NT2/D1 (cell line): ENCODE data around the gene MCCD1.
"Not testable (repeated sequence)": the region's sequence is repeated elsewhere in the genome, so short reads cannot be mapped to it uniquely, and the experiment has no call there.

ENCODE experiments used
- DNase-seq: peaks from one replicate; pipeline ENCODE4 v3.0.0-alpha.2; 2011; ENCODE audit warnings: low read depth, low spot score
- H3K27me3 ChIP-seq: 2 replicates; pipeline ENCODE4 v1.6.0; 2011; ENCODE audit warnings: mild to moderate bottlenecking; ENCODE audit not compliant: insufficient read length, insufficient read depth
- H3K36me3 ChIP-seq: 2 replicates; pipeline ENCODE4 v1.6.1; 2011; ENCODE audit warnings: mild to moderate bottlenecking, low read length, mixed read lengths; ENCODE audit not compliant: insufficient read depth, insufficient read length
- H3K4me1 ChIP-seq: 2 replicates; pipeline ENCODE4 v1.5.1; 2011; ENCODE audit not compliant: insufficient read depth, insufficient read length
- H3K4me3 ChIP-seq: 2 replicates; pipeline ENCODE4 v1.5.1; 2011; ENCODE audit warnings: low read depth; ENCODE audit not compliant: insufficient read length
- H3K9ac ChIP-seq: 2 replicates; pipeline ENCODE4 v1.6.0; 2011; ENCODE audit warnings: low read depth; ENCODE audit not compliant: insufficient read length
- H3K9me3 ChIP-seq: 2 replicates; pipeline ENCODE4 v1.5.1; 2011; ENCODE audit warnings: mild to moderate bottlenecking, low read length; ENCODE audit not compliant: insufficient read depth
- SUZ12 ChIP-seq: IDR thresholded peaks from 2 replicates; pipeline ENCODE4 v1.6.1; 2011; ENCODE audit not compliant: insufficient read length, insufficient read depth; ENCODE audit errors: extremely low read depth
- YY1 ChIP-seq: IDR thresholded peaks from 2 replicates; pipeline ENCODE4 v1.6.1; 2011; ENCODE audit not compliant: insufficient read length, insufficient read depth
- ZNF274 ChIP-seq: IDR thresholded peaks from 2 replicates; pipeline ENCODE4 v1.6.1; 2011; ENCODE audit warnings: mild to moderate bottlenecking, low read depth, low read length

Gene MCCD1

DNA sequence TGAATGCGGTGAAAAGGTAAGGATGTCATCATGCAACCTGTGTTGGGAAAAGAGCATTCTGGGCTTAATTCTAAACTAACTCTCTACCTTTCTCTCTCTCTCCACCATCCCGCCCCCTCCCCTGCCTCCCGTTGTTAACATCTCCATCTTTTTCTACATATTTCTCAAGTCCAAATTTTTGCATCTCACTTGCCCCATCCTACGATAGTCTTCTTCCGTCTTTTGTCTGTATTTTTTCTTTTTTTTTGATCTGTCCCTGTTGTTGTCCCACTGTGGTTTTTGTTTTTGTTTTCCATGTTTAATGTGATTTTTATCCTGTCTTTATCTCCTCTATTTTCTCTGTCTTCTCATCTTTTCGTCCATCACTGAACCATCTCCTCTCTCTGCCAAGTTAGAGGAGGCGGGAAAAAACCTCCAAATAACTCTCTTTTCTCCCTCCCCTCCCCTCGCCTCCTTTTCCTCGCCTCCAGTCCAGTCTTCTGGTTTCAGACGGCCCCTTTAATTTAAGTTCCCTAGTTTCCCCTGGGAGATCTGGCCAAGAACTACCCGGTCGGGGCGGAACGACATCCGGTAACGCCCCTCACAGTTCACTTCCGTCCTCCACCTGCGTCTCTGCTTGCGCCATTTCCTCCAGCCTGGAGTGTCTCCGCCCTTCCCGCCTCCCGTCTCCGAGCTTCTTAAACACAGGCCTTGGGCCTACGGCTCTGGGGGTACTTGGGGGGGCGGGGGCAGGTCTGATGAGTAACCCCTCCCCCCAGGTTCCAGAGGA is 18.4 kb downstream of the MCCD1 start, which contains the start of gene NFKBIL1:
NFKBIL1 (plus strand) TSS at position 651 of the 769 bp plus-strand sequence; CDS start at position 738, 87 bp downstream.
- H3K36me3 ChIP-seq = peaks cover 28% of the 10 kb centered on the region
- DNase-seq = peak; percentile 87
- H3K9ac ChIP-seq = peak within 1 kb of the TSS; percentile 76
- H3K27me3 ChIP-seq = no peaks in the 10 kb centered on the region
- peaks cover 7% of the 10 kb centered on the region for H3K4me1 ChIP-seq
- TF ChIP-seq SUZ12 (no peak), ZNF274 (no peak), YY1 (no peak)
- H3K9me3 ChIP-seq = no peaks in the 10 kb centered on the region
- H3K4me3 ChIP-seq = peak within 1 kb of the TSS; percentile 40

DNA sequence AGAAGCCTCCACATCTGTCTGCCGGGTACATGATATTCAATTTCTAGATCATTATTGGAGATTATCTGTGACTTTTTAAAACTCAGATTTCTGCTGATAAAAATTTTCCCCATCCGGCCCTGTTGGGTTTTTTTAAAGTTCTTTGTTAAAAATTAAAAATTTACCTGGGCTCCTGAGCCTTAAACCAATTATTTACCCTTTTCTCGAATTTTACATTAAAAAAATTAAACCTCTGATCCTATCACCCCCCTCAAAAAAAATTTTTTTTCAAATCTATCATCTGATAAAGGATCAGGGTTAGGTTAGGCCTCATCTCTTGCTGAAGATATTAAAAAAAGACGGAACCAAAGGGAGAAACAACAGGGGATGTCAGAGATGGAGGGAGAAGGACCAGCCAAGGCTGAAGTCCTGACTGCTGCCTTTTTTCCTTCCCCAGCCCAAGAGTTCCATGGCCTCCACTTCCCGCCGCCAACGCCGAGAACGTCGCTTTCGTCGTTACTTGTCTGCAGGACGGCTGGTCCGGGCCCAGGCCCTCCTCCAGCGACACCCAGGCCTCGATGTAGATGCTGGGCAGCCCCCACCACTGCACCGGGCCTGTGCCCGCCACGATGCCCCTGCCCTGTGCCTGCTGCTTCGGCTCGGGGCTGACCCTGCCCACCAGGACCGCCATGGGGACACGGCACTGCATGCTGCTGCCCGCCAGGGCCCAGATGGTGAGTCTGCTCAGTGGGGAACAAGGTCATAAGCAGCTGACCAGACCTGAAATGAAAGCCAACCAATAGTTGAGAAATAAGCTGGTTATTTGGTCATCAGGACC is 19.2 kb downstream of the MCCD1 start:
- Histone ChIP-seq H3K4me3 (peak overlapping the region; percentile 40), H3K36me3 (peaks cover 28% of the 10 kb centered on the region), H3K9ac (peak overlapping the region; percentile 76), H3K27me3 (no peaks in the 10 kb centered on the region), H3K4me1 (peaks cover 7% of the 10 kb centered on the region), H3K9me3 (no peaks in the 10 kb centered on the region)
- no peak for TF ChIP-seq SUZ12
- DNase-seq = no peak

DNA sequence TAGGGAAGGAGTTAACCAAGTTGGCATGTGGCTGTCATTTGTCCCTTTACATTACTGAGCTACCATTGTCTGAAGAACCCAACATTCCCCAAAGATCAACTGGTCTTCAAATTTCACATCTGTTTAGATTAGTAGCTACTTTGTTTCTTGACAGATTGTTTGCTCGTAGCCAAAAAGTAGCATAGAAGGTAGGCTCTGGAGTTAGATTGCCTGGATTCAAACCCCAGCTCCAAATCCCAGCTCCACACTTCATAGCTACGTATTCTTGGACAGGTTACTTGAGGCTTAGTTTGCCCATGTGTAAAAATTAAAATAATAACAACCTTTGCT is 19.7 kb downstream of the MCCD1 start:
- Histone ChIP-seq H3K36me3 (peaks cover 24% of the 10 kb centered on the region), H3K4me3 (no peak overlapping the region), H3K27me3 (no peaks in the 10 kb centered on the region), H3K9me3 (no peaks in the 10 kb centered on the region), H3K4me1 (peaks cover 7% of the 10 kb centered on the region), H3K9ac (peak overlapping the region; percentile 76)
- no peak for DNase-seq
- no peak for TF ChIP-seq SUZ12
- no peak for TF ChIP-seq YY1
- TF ChIP-seq ZNF274 = no peak

- not testable (repeated sequence) for H3K4me1 ChIP-seq, H3K4me3 ChIP-seq, H3K9me3 ChIP-seq, H3K27me3 ChIP-seq, DNase-seq, H3K9ac ChIP-seq
- peaks cover 31% of the 10 kb centered on the region for H3K36me3 ChIP-seq
These were observed 22.6 kb downstream of the MCCD1 start for GRCh38 chr6:31551371-31551770.

- Histone ChIP-seq H3K27me3 (no peaks in the 10 kb centered on the region), H3K4me1 (peaks cover 6% of the 10 kb centered on the region), H3K9me3 (no peaks in the 10 kb centered on the region), H3K36me3 (peaks cover 40% of the 10 kb centered on the region), H3K9ac (no peak overlapping the region), H3K4me3 (no peak overlapping the region)
- DNase-seq = no peak
- TF ChIP-seq ZNF274 (no peak), SUZ12 (no peak), YY1 (no peak)
These were observed 27.5 kb downstream of the MCCD1 start for GRCh38 chr6:31556307-31556706.

GRCh38 chr6:31557443-31558317 is 28.9 kb downstream of the MCCD1 start:
- peaks cover 6% of the 10 kb centered on the region for H3K4me1 ChIP-seq
- DNase-seq = no peak
- TF ChIP-seq SUZ12 (no peak), ZNF274 (no peak), YY1 (no peak)
- H3K27me3 ChIP-seq = no peaks in the 10 kb centered on the region
- H3K4me3 ChIP-seq = no peak overlapping the region
- H3K9me3 ChIP-seq = no peaks in the 10 kb centered on the region
- peaks cover 38% of the 10 kb centered on the region for H3K36me3 ChIP-seq
- H3K9ac ChIP-seq = no peak overlapping the region

- peaks cover 6% of the 10 kb centered on the region for H3K4me1 ChIP-seq
- no peak overlapping the region for H3K4me3 ChIP-seq
- DNase-seq = no peak
- H3K9me3 ChIP-seq = no peaks in the 10 kb centered on the region
- H3K27me3 ChIP-seq = no peaks in the 10 kb centered on the region
- H3K36me3 ChIP-seq = peaks cover 38% of the 10 kb centered on the region
- TF ChIP-seq ZNF274 (no peak), SUZ12 (no peak), YY1 (no peak)
- H3K9ac ChIP-seq = no peak overlapping the region
These were observed 29.5 kb downstream of the MCCD1 start for GRCh38 chr6:31558318-31558625.
